Thyroid gland (tissue), 4 donors: ENCODE data around the gene SLC38A10. TPM values are rescaled to one million over a fixed set of nuclear protein-coding genes. Genes with fewer than 3 reads are reported as not detected.

Experiments
- DNase-seq, 2 donors: peaks; one replicate each; pipeline ENCODE4 v3.0.0-alpha.2; 2019
- H3K27ac ChIP-seq, 3 donors: fragments of 200-600 bp; sonication (generic); 1 replicate in 2 of 3; 2 replicates in 1 of 3; pipeline ENCODE4 v1.5.1; 2016 to 2019; ENCODE audit warnings: mild to moderate bottlenecking in 1 of 3, moderate library complexity in 1 of 3
- H3K27me3 ChIP-seq: fragments of 200-600 bp; sonication (generic); one replicate; pipeline ENCODE4 v1.5.1; 2019
- H3K36me3 ChIP-seq, 2 donors: fragments of 200-600 bp; sonication (generic); one replicate each; pipeline ENCODE4 v1.5.1; 2016 to 2019
- H3K4me1 ChIP-seq, 2 donors: fragments of 200-600 bp; sonication (generic); one replicate each; pipeline ENCODE4 v1.5.1; 2017 to 2019
- H3K4me3 ChIP-seq, 3 donors: fragments of 200-600 bp; sonication (generic); replicated peaks in 1 of 3; 1 replicate in 2 of 3; 2 replicates in 1 of 3; pipeline ENCODE4 v1.5.1; 2016; ENCODE audit warnings: mild to moderate bottlenecking in 1 of 3
- H3K9me3 ChIP-seq: fragments of 200-600 bp; sonication (generic); one replicate; pipeline ENCODE4 v1.5.1; 2017
- CTCF ChIP-seq, 6 experiments: fragments of 200-600 bp in 3 of 6; fragments of 450-650 bp in 3 of 6; sonication (generic) in 3 of 6; IDR thresholded peaks; one replicate each; pipeline ENCODE4 v1.5.1; 2016 to 2019; ENCODE audit warnings: antibody characterized with exemption in 6 of 6, mild to moderate bottlenecking in 2 of 6, inconsistent platforms in 1 of 6, moderate library complexity in 1 of 6
- POLR2A ChIP-seq, 2 donors: fragments of 450-650 bp; IDR thresholded peaks; one replicate each; pipeline ENCODE4 v1.6.1; 2017; ENCODE audit warnings: antibody characterized with exemption in 2 of 2, mild to moderate bottlenecking in 2 of 2, moderate library complexity in 1 of 2
- WGBS, 2 donors: methylation state at CpG; one replicate each; pipeline ENCODE4 v1.1.5; 2017; 5-methylcytosine and 5-hydroxymethylcytosine counted together
- intact Hi-C: fragments of 100-400 bp; cut with DNase I; formaldehyde crosslinking; loops from one replicate; pipeline ENCODE4 v1.15.1; 2023
- total RNA-seq, 4 donors: library from RNA; depleted of rRNA; stranded (reverse); fragments of >200 nt; gene quantifications; one replicate each; pipeline ENCODE4 v1.2.3, GENCODE V29; 2016

Gene SLC38A10
- total RNA-seq, 4 donors from 2014 or later: 81.8 to 140 (median 121) TPM

DNA sequence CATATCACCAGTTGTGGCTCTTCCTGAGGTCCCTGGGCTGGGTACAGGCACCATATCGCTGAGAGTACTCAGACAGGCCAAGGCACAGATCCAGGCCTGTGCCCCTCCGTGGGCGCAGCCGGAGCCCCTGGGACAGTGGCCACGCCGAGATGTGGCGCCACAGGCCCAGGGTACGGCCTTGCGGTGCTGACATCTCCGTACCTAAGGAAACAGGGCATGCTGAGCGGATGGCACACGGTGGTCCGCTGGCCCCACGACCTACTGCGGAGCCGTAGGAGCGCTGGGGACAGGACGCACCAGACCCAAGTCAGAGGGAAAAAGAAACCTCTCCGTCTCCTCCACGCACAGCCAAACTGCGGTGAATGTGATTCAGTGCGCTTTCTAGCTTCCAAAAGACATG, 29.5 kb downstream of the SLC38A10 start:
- DNase-seq: no peak
- Histone ChIP-seq H3K4me3 (no peak overlapping the region), H3K9me3 (no peaks in the 10 kb centered on the region), H3K36me3 (peaks cover 28 to 39% of the 10 kb centered on the region in 2 donors), H3K4me1 (no peaks in the 10 kb centered on the region), H3K27me3 (no peaks in the 10 kb centered on the region), H3K27ac (no peak overlapping the region)
- TF ChIP-seq CTCF (IDR thresholded peaks at IDR 0.05): no peak
- TF ChIP-seq POLR2A (IDR thresholded peaks at IDR 0.05): no peak
- intact Hi-C loops: no loop called here
- 98 to 99% methylated on average over 6 to 22 of the region's 22 CpGs for WGBS, 2 donors

- Histone ChIP-seq H3K9me3 (no peaks in the 10 kb centered on the region), H3K36me3 (peaks cover 30 to 40% of the 10 kb centered on the region in 2 donors), H3K27me3 (no peaks in the 10 kb centered on the region), H3K4me1 (no peaks in the 10 kb centered on the region), H3K27ac (no peak overlapping the region), H3K4me3 (no peak overlapping the region)
- TF ChIP-seq POLR2A (IDR thresholded peaks at IDR 0.05): no peak
- TF ChIP-seq CTCF (IDR thresholded peaks at IDR 0.05): no peak
- intact Hi-C loops: no loop called here
- WGBS, 2 donors: 89 to 100% methylated on average over 4 to 8 of the region's 12 CpGs
- DNase-seq: no peak
Observed at GRCh38 chr17:81264640-81265039, 30.5 kb downstream of the SLC38A10 start.

- no peaks in the 10 kb centered on the region for H3K4me1 ChIP-seq
- intact Hi-C loops: no loop called here
- no peak overlapping the region for H3K27ac ChIP-seq
- no peak overlapping the region for H3K4me3 ChIP-seq
- H3K9me3 ChIP-seq: no peaks in the 10 kb centered on the region
- peaks cover 39 to 50% of the 10 kb centered on the region in 2 donors for H3K36me3 ChIP-seq
- DNase-seq: no peak
- TF ChIP-seq POLR2A (IDR thresholded peaks at IDR 0.05) (no peak), CTCF (IDR thresholded peaks at IDR 0.05) (no peak)
- H3K27me3 ChIP-seq: no peaks in the 10 kb centered on the region
- 93 to 95% methylated on average over 22 to 29 of the region's 40 CpGs for WGBS, 2 donors
Observed at GRCh38 chr17:81263371-81264181, 31.5 kb downstream of the SLC38A10 start.

- Histone ChIP-seq H3K27me3 (no peaks in the 10 kb centered on the region), H3K4me3 (no peak overlapping the region), H3K9me3 (no peaks in the 10 kb centered on the region), H3K4me1 (peaks cover 4 to 5% of the 10 kb centered on the region in 2 donors), H3K27ac (no peak overlapping the region), H3K36me3 (peaks cover 40 to 50% of the 10 kb centered on the region in 2 donors)
- TF ChIP-seq CTCF (IDR thresholded peaks at IDR 0.05): no peak
- no peak for TF ChIP-seq POLR2A (IDR thresholded peaks at IDR 0.05)
- whole genome bisulfite sequencing, 2 donors: 93 to 96% methylated on average over 26 to 36 of the region's 36 CpGs
- intact Hi-C loops: no loop called here
- no peak for DNase-seq
Observed at GRCh38 chr17:81261582-81262336, 33.3 kb downstream of the SLC38A10 start.

GRCh38 chr17:81261096-81261495, 34.0 kb downstream of the SLC38A10 start:
- H3K27me3 ChIP-seq: no peaks in the 10 kb centered on the region
- H3K36me3 ChIP-seq: peaks cover 40 to 50% of the 10 kb centered on the region in 2 donors
- DNase-seq: no peak
- H3K9me3 ChIP-seq: no peaks in the 10 kb centered on the region
- H3K27ac ChIP-seq: no peak overlapping the region
- no peak overlapping the region for H3K4me3 ChIP-seq
- WGBS, 2 donors: 94 to 96% methylated on average over 18 of the region's 18 CpGs
- TF ChIP-seq CTCF (IDR thresholded peaks at IDR 0.05) (no peak), POLR2A (IDR thresholded peaks at IDR 0.05) (no peak)
- H3K4me1 ChIP-seq: peaks cover 11 to 12% of the 10 kb centered on the region in 2 donors
- intact Hi-C loops: no loop called here
